GM23338 (cell line): ENCODE results near the gene DOCK4. TPM values are rescaled to one million over a fixed set of nuclear protein-coding genes. Genes with fewer than 3 reads are reported as not detected.

Source experiments
- ATAC-seq: fragments of 200-7000 bp; cut with Tn5 transposase; 3 replicates; pipeline ENCODE4 v1.9.1; 2020
- DNase-seq: peaks from one replicate; pipeline ENCODE4 v3.0.0-alpha.2; 2015; ENCODE audit warnings: low spot score
- H2AFZ ChIP-seq: fragments of 200-600 bp; sonication (generic); 2 replicates; pipeline ENCODE4 v1.8.0; 2016; ENCODE audit warnings: antibody characterized with exemption, mild to moderate bottlenecking, moderate library complexity
- H3F3A ChIP-seq: fragments of 200-600 bp; sonication (generic); replicated peaks from 2 replicates; pipeline ENCODE4 v1.8.0; 2017; ENCODE audit warnings: antibody characterized with exemption, mixed run types, low read depth
- H3K27ac ChIP-seq: fragments of 200-600 bp; sonication (generic); 2 replicates; pipeline ENCODE4 v1.6.1; 2016; ENCODE audit warnings: low read depth
- H3K27me3 ChIP-seq: fragments of 200-600 bp; sonication (generic); 2 replicates; pipeline ENCODE4 v1.8.0; 2016; ENCODE audit warnings: mild to moderate bottlenecking, mixed run types, moderate library complexity; ENCODE audit not compliant: insufficient read depth
- H3K36me3 ChIP-seq: fragments of 200-600 bp; sonication (generic); 2 replicates; pipeline ENCODE4 v1.8.0; 2016; ENCODE audit warnings: mild to moderate bottlenecking; ENCODE audit not compliant: insufficient read depth
- H3K4me1 ChIP-seq: fragments of 200-600 bp; sonication (generic); 2 replicates; pipeline ENCODE4 v1.8.0; 2016; ENCODE audit warnings: mild to moderate bottlenecking, moderate library complexity; ENCODE audit not compliant: insufficient read depth
- H3K4me2 ChIP-seq: fragments of 200-600 bp; sonication (generic); 2 replicates; pipeline ENCODE4 v1.7.1; 2017; ENCODE audit warnings: mixed run types
- H3K4me3 ChIP-seq: fragments of 200-600 bp; sonication (generic); 2 replicates; pipeline ENCODE4 v1.6.1; 2016; ENCODE audit warnings: mixed run types
- H3K79me2 ChIP-seq: fragments of 200-600 bp; sonication (generic); replicated peaks from 2 replicates; pipeline ENCODE4 v1.8.0; 2017; ENCODE audit warnings: mild to moderate bottlenecking; ENCODE audit not compliant: insufficient read depth
- H3K9me2 ChIP-seq: fragments of 200-600 bp; sonication (generic); 2 replicates; pipeline ENCODE4 v1.8.0; 2017; ENCODE audit not compliant: insufficient read depth
- H4K20me1 ChIP-seq: fragments of 200-600 bp; sonication (generic); replicated peaks from 2 replicates; pipeline ENCODE4 v1.8.0; 2017; ENCODE audit warnings: mild to moderate bottlenecking; ENCODE audit not compliant: insufficient read depth
- H3K27ac Mint-ChIP-seq: 2 replicates; pipeline ENCODE4 v1.8.0; 2020; ENCODE audit warnings: inconsistent platforms, mild to moderate bottlenecking, moderate library complexity, mixed read lengths
- H3K27me3 Mint-ChIP-seq: 3 replicates; pipeline ENCODE4 v1.8.0; 2022; ENCODE audit warnings: low read depth, mild to moderate bottlenecking, moderate library complexity, mixed read lengths, inconsistent platforms; ENCODE audit not compliant: insufficient read depth, poor library complexity
- H3K36me3 Mint-ChIP-seq: 3 replicates; pipeline ENCODE4 v1.8.0; 2021; ENCODE audit warnings: low read depth, mild to moderate bottlenecking, inconsistent platforms, moderate library complexity, mixed read lengths
- H3K4me1 Mint-ChIP-seq: 3 replicates; pipeline ENCODE4 v1.8.0; 2020; ENCODE audit warnings: mild to moderate bottlenecking, inconsistent platforms, mixed read lengths
- H3K4me3 Mint-ChIP-seq: 3 replicates; pipeline ENCODE4 v1.8.0; 2021; ENCODE audit warnings: moderate library complexity, mild to moderate bottlenecking, inconsistent platforms, mixed read lengths
- H3K9me3 Mint-ChIP-seq: 3 replicates; pipeline ENCODE4 v1.8.0; 2020; ENCODE audit warnings: moderate library complexity, mild to moderate bottlenecking, inconsistent platforms, mixed read lengths
- CREB1 ChIP-seq: fragments of 250-450 bp; sonication (Bioruptor Pico); IDR thresholded peaks from 2 replicates; pipeline ENCODE4 v1.5.0; 2020; ENCODE audit warnings: low read depth, mild to moderate bottlenecking, moderate library complexity
- CTCF ChIP-seq, 2 experiments: fragments of 200-600 bp in 1 of 2; sonication (generic) in 1 of 2; conservative IDR thresholded peaks; 2 replicates each; pipeline versions ENCODE4 v1.5.1 to v1.6.1; 2016 to 2017; ENCODE audit warnings: antibody characterized with exemption in 2 of 2, low read depth in 2 of 2, mild to moderate bottlenecking in 2 of 2, moderate library complexity in 1 of 2
- EZH2 ChIP-seq: fragments of 200-600 bp; sonication (generic); IDR thresholded peaks from one replicate; pipeline ENCODE4 v1.8.0; 2017; ENCODE audit warnings: antibody characterized with exemption, mild to moderate bottlenecking, low read depth; ENCODE audit not compliant: unreplicated experiment
- EZH2phosphoT487 ChIP-seq: fragments of 200-600 bp; sonication (generic); IDR thresholded peaks from one replicate; pipeline ENCODE4 v1.8.1; 2018; ENCODE audit warnings: antibody characterized with exemption; ENCODE audit not compliant: unreplicated experiment
- POLR2AphosphoS5 ChIP-seq: IDR thresholded peaks from 2 replicates; pipeline ENCODE4 v1.6.1; 2016; ENCODE audit warnings: antibody characterized with exemption, low read depth
- REST ChIP-seq: IDR thresholded peaks from one replicate; pipeline ENCODE4 v1.6.1; 2018; ENCODE audit warnings: antibody characterized with exemption; ENCODE audit not compliant: unreplicated experiment
- STAT1 ChIP-seq: IDR thresholded peaks from one replicate; pipeline ENCODE4 v1.6.1; 2016; ENCODE audit warnings: antibody characterized with exemption; ENCODE audit not compliant: unreplicated experiment
- ZNF114 ChIP-seq: fragments of 250-450 bp; sonication (Bioruptor Pico); IDR thresholded peaks from 2 replicates; pipeline ENCODE4 v1.5.0; 2020; ENCODE audit warnings: mild to moderate bottlenecking, moderate library complexity
- ZNF331 ChIP-seq: fragments of 250-450 bp; sonication (Bioruptor Pico); IDR thresholded peaks from 2 replicates; pipeline ENCODE4 v1.5.0; 2020; ENCODE audit warnings: low read depth, mild to moderate bottlenecking, moderate library complexity
- ZNF462 ChIP-seq: fragments of 250-450 bp; sonication (Bioruptor Pico); IDR thresholded peaks from 2 replicates; pipeline ENCODE4 v1.5.0; 2020; ENCODE audit warnings: mild to moderate bottlenecking, moderate library complexity
- polyA plus RNA-seq: library from polyadenylated mRNA; unstranded; fragments of >200 nt; fragmentation: Nextera tagmentation; extraction: Ambion mirVana; gene quantifications from 2 replicates; pipeline ENCODE4 v1.2.1, GENCODE V29; 2016
- total RNA-seq: library from RNA; depleted of rRNA; stranded (reverse); fragments of >200 nt; shearing (Covaris generic); gene quantifications from 2 replicates; pipeline ENCODE4 v1.2.3, GENCODE V29; 2014
- TF ChIP-seq, protein P1 (sequence below): IDR thresholded peaks from 2 replicates; pipeline ENCODE4 v1.6.1; 2016; ENCODE audit warnings: antibody characterized with exemption

The DOCK4 gene
- total and polyA plus RNA-seq, 2 experiments from 2014 or later, result 6.3 to 33.8 TPM

GRCh38 chr7:111829221-111829620 is 377.0 kb downstream of the DOCK4 start:
- Histone ChIP-seq H3K4me3 (no peak overlapping the region), H3K27ac (no peak overlapping the region), H3K27me3 (no peaks in the 10 kb centered on the region), H3K4me2 (no peak overlapping the region), H3K36me3 (no peaks in the 10 kb centered on the region), H3K4me1 (no peaks in the 10 kb centered on the region), H2AFZ (no peak overlapping the region), H3K9me2 (no peaks in the 10 kb centered on the region), H3K79me2 (no peaks in the 10 kb centered on the region), H4K20me1 (0 out of 2 replicates have a peak, but pooled peaks cover 2% of the 10 kb centered on the region), H3F3A (no peaks in the 10 kb centered on the region)
- no peak overlapping the region for H3K4me3 Mint-ChIP-seq
- H3K4me1 Mint-ChIP-seq, result no peaks in the 10 kb centered on the region
- ATAC-seq (no peak), DNase-seq (no peak)
- H3K27ac Mint-ChIP-seq, result no peak overlapping the region
- TF ChIP-seq ZNF462 (CRISPR knock-in tag) (no peak), REST (no peak), EZH2phosphoT487 (no peak), STAT1 (no peak), CTCF (conservative IDR thresholded peaks at IDR 0.05; ENCODE audit: low read depth in 2 of 2) (no peak), POLR2AphosphoS5 (no peak), EZH2 (no peak), CREB1 (CRISPR knock-in tag) (no peak), ZNF331 (no peak), ZNF114 (CRISPR knock-in tag) (no peak)
- TF ChIP-seq, protein P1, sequence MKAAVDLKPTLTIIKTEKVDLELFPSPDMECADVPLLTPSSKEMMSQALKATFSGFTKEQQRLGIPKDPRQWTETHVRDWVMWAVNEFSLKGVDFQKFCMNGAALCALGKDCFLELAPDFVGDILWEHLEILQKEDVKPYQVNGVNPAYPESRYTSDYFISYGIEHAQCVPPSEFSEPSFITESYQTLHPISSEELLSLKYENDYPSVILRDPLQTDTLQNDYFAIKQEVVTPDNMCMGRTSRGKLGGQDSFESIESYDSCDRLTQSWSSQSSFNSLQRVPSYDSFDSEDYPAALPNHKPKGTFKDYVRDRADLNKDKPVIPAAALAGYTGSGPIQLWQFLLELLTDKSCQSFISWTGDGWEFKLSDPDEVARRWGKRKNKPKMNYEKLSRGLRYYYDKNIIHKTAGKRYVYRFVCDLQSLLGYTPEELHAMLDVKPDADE, result no peak
- peaks cover 6% of the 10 kb centered on the region; the same call in 1 of the 3 replicates for H3K36me3 Mint-ChIP-seq
- no peaks in the 10 kb centered on the region for H3K27me3 Mint-ChIP-seq
- H3K9me3 Mint-ChIP-seq, result no peaks in the 10 kb centered on the region
